Ovary (tissue), 9 donors: ENCODE measurements around the gene BRSK2. TPM values are rescaled to one million over a fixed set of nuclear protein-coding genes. Genes with fewer than 3 reads are reported as not detected.

Experiments used
- DNase-seq, 5 donors: peaks; one replicate each; pipeline ENCODE4 v3.0.0-alpha.2; 2019 to 2020
- H3K27ac ChIP-seq, 2 donors: fragments of 200-600 bp; one replicate each; pipeline versions ENCODE4 v1.5.1 to v1.8.0; 2019 to 2022
- H3K27me3 ChIP-seq: fragments of 200-600 bp; one replicate; pipeline ENCODE4 v1.8.0; 2022
- H3K36me3 ChIP-seq: fragments of 200-600 bp; sonication (generic); one replicate; pipeline ENCODE4 v1.5.1; 2019
- H3K4me1 ChIP-seq: one replicate; pipeline ENCODE4 v1.8.1; 2013; ENCODE audit warnings: mild to moderate bottlenecking, moderate library complexity; ENCODE audit not compliant: insufficient read depth
- H3K4me3 ChIP-seq: fragments of 200-600 bp; sonication (generic); one replicate; pipeline ENCODE4 v1.5.1; 2017
- H3K9me3 ChIP-seq, 2 donors: fragments of 200-600 bp in 1 of 2; sonication (generic) in 1 of 2; one replicate each; pipeline versions ENCODE4 v1.5.1 to v1.8.1; 2013 to 2019; ENCODE audit warnings: mild to moderate bottlenecking in 1 of 2, moderate library complexity in 1 of 2
- CTCF ChIP-seq, 3 donors: fragments of 450-650 bp in 2 of 3; fragments of 200-600 bp in 1 of 3; IDR thresholded peaks; one replicate each; pipeline versions ENCODE4 v1.5.1 to v1.8.0; 2016 to 2022; ENCODE audit warnings: antibody characterized with exemption in 3 of 3, mild to moderate bottlenecking in 1 of 3
- EP300 ChIP-seq: sonication (generic); formaldehyde crosslinking; IDR thresholded peaks from one replicate; pipeline ENCODE4 v1.6.1; 2017; ENCODE audit warnings: antibody characterized with exemption
- POLR2A ChIP-seq: fragments of 450-650 bp; IDR thresholded peaks from one replicate; pipeline ENCODE4 v1.6.1; 2017; ENCODE audit warnings: antibody characterized with exemption, mild to moderate bottlenecking, moderate library complexity
- WGBS, 3 donors: extraction: QIAGEN DNeasy Blood & Tissue Kit in 1 of 3; methylation state at CpG; one replicate each; pipeline versions ENCODE4 v1.1.5 to v1.1.7; 2013 to 2017; 5-methylcytosine and 5-hydroxymethylcytosine counted together
- intact Hi-C, 4 donors: fragments of 100-400 bp; cut with DNase I; formaldehyde crosslinking; loops; one replicate each; pipeline versions ENCODE4 v1.11.0 to v1.15.1; 2022 to 2023
- polyA plus RNA-seq, 2 donors: library from polyadenylated mRNA; stranded (reverse); fragments of 200-250 nt in 1 of 2; fragments of 350-450 nt in 1 of 2; fragmentation: Illumina TruSeq in 1 of 2; extraction: RNeasy Lipid Tissue Mini Kit (QIAGEN cat#74804) in 1 of 2; gene quantifications; one replicate each; pipeline ENCODE4 v1.2.3, GENCODE V29; 2013 to 2014
- total RNA-seq, 7 donors: library from RNA; depleted of rRNA in 2 of 7; stranded (reverse); fragments of >200 nt in 2 of 7; fragmentation: NEBNext Ultra II Directional in 3 of 7; extraction: Animal tissue kit (Norgen Biotek cat#: 25700) in 3 of 7; gene quantifications; one replicate each; pipeline versions ENCODE4 v1.1.0 to v1.2.4, GENCODE V29; 2016 to 2023
- donor health status: DM: no; HTN: no; CAD: no; lungs with moderate emphysema.
- donor health status: DM: no; HTN: no; CAD: no.
- donor health status: Bipolar disorder and iron deficiency.
- donor health status: DM: yes; HTN: yes; CAD: no.
- donor health status: DM: no; HTN: no; CAD: no.
- donor health status: DM: yes; HTN: yes; CAD: no.

Gene BRSK2
- total and polyA plus RNA-seq, 9 donors: 0.22 to 1.5 (median 0.52) TPM

DNA sequence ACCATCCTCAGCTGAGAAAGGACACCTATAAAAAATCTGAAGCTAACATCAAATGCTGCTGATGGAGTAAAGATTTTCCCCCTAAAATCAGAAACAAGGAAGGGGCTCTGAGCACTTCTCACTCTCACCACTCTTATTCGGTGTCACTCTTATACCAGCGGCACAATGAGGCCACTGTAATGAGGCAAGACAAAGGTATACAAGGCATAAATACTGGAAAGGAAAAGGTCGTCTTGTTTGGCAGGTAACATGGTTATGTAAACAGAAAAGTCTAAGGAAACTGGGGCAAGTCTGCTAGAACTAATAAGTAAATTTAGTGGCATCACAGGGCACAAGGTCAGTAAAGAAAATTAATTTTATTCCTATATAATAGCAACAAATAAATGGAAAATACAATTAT, 104.9 kb downstream of the BRSK2 start:
- Histone ChIP-seq H3K4me3 (no peak overlapping the region), H3K27ac (no peak overlapping the region), H3K27me3 (no peaks in the 10 kb centered on the region), H3K4me1 (peaks cover 4% of the 10 kb centered on the region), H3K9me3 (no peaks in the 10 kb centered on the region), H3K36me3 (no peaks in the 10 kb centered on the region)
- DNase-seq: no peak
- intact Hi-C loops: no loop called here
- TF ChIP-seq CTCF (IDR thresholded peaks at IDR 0.05) (no peak), POLR2A (no peak), EP300 (no peak)
- WGBS, 3 donors: 93 to 97% (median 95%) methylated on average over 3 of the region's 3 CpGs

DNA sequence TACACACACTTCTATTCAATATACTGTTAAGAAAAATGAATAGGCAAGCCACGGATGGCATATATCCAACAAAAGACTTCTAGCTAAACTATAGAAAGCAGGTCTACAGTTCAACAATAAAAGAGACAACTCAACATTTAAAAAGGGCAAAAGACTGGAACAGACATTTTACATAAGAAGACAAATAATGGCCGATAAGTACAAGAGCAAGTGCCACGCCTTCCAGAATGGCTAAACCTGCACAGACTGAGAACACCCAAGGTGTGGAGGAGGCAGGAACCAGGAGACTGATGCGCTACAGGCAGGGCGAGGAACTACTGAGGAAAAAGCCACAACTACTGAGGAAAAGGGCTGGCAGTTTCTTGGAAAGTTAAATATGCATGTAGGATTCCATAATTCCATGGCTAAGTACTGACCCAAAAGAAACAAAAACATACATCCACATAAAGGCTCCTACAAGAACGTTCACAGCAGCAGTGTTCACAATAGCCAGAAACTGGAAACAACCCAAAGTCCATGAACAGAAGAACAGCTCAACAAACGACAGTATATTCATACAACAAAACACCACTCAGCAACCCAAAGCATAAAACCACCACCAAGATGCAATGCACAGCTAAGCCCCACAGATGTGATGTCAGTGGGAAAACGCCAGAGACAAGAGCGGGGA, 106.5 kb downstream of the BRSK2 start:
- intact Hi-C loops: no loop called here
- DNase-seq: peak in 1 of 5 donors; percentile 3

GRCh38 chr11:1496761-1497095, 107.0 kb downstream of the BRSK2 start:
- peaks cover 4% of the 10 kb centered on the region for H3K4me1 ChIP-seq
- no peaks in the 10 kb centered on the region for H3K9me3 ChIP-seq
- WGBS, 3 donors: 79 to 84% (median 83%) methylated on average over 3 of the region's 3 CpGs
- H3K36me3 ChIP-seq: no peaks in the 10 kb centered on the region
- H3K27me3 ChIP-seq: no peaks in the 10 kb centered on the region
- TF ChIP-seq POLR2A (no peak), CTCF (IDR thresholded peaks at IDR 0.05) (no peak), EP300 (no peak)
- no peak overlapping the region for H3K27ac ChIP-seq
- H3K4me3 ChIP-seq: no peak overlapping the region
- intact Hi-C loops: no loop called here
- DNase-seq: no peak

More for the DNA sequence above, 106.5 kb downstream of the BRSK2 start:
- Histone ChIP-seq H3K27ac (no peak overlapping the region), H3K4me3 (no peak overlapping the region), H3K36me3 (no peaks in the 10 kb centered on the region), H3K27me3 (no peaks in the 10 kb centered on the region), H3K4me1 (peaks cover 4% of the 10 kb centered on the region), H3K9me3 (no peaks in the 10 kb centered on the region)
- WGBS, 3 donors: 80 to 83% (median 83%) methylated on average over 9 of the region's 9 CpGs
- TF ChIP-seq CTCF (IDR thresholded peaks at IDR 0.05) (no peak), EP300 (no peak), POLR2A (no peak)

- Histone ChIP-seq H3K4me1 (peaks cover 4% of the 10 kb centered on the region), H3K27ac (no peak overlapping the region), H3K9me3 (no peaks in the 10 kb centered on the region), H3K27me3 (no peaks in the 10 kb centered on the region), H3K36me3 (no peaks in the 10 kb centered on the region), H3K4me3 (no peak overlapping the region)
- peak in 1 of 5 donors; percentile 9 for DNase-seq
- TF ChIP-seq POLR2A: no peak
- intact Hi-C loops: no loop called here
- 90 to 94% (median 94%) methylated on average over 5 of the region's 5 CpGs for WGBS, 3 donors
Observed at GRCh38 chr11:1497600-1497999, 107.9 kb downstream of the BRSK2 start.

DNA sequence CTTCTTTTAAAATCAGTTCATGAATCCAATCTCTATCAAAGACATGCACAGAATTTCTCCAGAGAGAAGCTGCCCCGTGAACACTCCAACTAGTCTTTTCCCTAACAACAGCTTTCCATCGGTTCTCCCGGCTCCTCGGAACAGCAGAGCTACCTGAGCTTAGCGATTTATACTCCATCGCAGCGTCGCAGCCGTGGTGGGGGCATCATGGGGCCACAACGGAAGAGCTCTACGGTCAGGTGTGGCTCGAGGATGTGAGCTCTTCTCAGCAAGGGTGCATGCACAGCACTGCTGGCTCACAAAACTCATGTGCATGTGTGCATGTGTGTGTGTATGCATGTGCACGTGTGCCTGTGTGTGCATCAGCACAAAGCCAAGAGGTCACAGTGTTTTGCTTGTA, 108.5 kb downstream of the BRSK2 start:
- Histone ChIP-seq H3K9me3 (no peaks in the 10 kb centered on the region), H3K36me3 (no peaks in the 10 kb centered on the region), H3K4me3 (no peak overlapping the region), H3K27me3 (no peaks in the 10 kb centered on the region), H3K4me1 (peaks cover 11% of the 10 kb centered on the region), H3K27ac (no peak overlapping the region)
- 88 to 94% (median 90%) methylated on average over 13 of the region's 13 CpGs for WGBS, 3 donors
- intact Hi-C loops: no loop called here
- peak in 1 of 5 donors; percentile 6 for DNase-seq
- TF ChIP-seq POLR2A: no peak
- TF ChIP-seq CTCF (IDR thresholded peaks at IDR 0.05): no peak
- no peak for TF ChIP-seq EP300
